ENCODE measurements around the gene FOXF1. TPM values are rescaled to one million over a fixed set of nuclear protein-coding genes. Genes with fewer than 3 reads are reported as not detected.
A peak's percentile ranks its signal among the peaks of the same experiment; 100 is the strongest.

The FOXF1 gene
- total and polyA plus RNA-seq, 4 donors = 0.56 to 1.2 (median 0.89) TPM

DNA sequence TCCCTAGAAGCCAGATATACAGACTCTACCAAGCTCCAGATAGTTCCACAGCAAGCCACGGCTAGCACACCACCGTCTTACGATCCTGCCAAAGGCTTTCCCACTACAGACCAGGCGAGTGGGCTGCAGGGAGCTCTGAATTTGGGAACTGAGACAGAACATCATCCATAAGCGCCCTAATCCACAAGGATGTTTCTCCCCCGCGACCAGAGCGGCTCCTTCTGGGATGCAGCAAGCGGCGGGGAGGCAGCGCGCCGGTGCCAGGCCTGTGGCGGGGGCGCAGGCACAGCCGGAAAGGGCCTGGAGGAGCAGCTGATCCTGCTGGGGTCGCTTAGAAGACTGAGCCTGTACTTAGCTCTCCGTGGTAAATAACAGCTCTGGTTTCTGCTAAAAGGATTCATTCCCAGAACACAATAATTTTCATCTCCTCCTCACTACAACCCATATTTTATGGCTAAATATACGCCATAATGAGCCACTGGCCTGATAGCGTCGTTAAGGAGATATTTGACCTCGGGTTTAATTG is 16.2 kb upstream of the FOXF1 start:
- no peak overlapping the region for H3K9ac ChIP-seq (ENCODE audit: low read depth in 1 of 2, low read length in 2 of 2)
- H3K4me1 ChIP-seq (ENCODE audit: control insufficient read depth in 4 of 4, insufficient read depth in 4 of 4, low read length in 3 of 4) = peaks cover 0 to 10% (median 2%) of the 10 kb centered on the region in 4 donors
- no peak overlapping the region for H3K4me3 ChIP-seq (ENCODE audit: low read depth in 1 of 3, low read length in 3 of 3)
- H3K27me3 ChIP-seq (ENCODE audit: control insufficient read depth in 4 of 4, insufficient read depth in 4 of 4, low read length in 3 of 4) = peaks cover 8 to 28% (median 15%) of the 10 kb centered on the region in 4 donors
- no peak for DNase-seq (ENCODE audit: low spot score)
- H3K27ac ChIP-seq (ENCODE audit: low read depth in 1 of 2, low read length in 2 of 2) = peak overlapping the region in 1 of 2 donors; percentile 17
- H3K36me3 ChIP-seq (ENCODE audit: control insufficient read depth in 4 of 4, insufficient read depth in 3 of 4, low read depth in 1 of 4, low read length in 3 of 4) = no peaks in the 10 kb centered on the region
- H3K9me3 ChIP-seq (ENCODE audit: control insufficient read depth in 4 of 4, low read length in 3 of 4) = peaks cover 0 to 4% (median 0%) of the 10 kb centered on the region in 4 donors
- WGBS = 8% methylated on average over 22 of the region's 22 CpGs
- TF ChIP-seq RXRA (IDR thresholded peaks at IDR 0.05) = peak in 1 of 2 donors; percentile 6
- TF ChIP-seq TAF1 (conservative IDR thresholded peaks at IDR 0.05) = no peak

DNA sequence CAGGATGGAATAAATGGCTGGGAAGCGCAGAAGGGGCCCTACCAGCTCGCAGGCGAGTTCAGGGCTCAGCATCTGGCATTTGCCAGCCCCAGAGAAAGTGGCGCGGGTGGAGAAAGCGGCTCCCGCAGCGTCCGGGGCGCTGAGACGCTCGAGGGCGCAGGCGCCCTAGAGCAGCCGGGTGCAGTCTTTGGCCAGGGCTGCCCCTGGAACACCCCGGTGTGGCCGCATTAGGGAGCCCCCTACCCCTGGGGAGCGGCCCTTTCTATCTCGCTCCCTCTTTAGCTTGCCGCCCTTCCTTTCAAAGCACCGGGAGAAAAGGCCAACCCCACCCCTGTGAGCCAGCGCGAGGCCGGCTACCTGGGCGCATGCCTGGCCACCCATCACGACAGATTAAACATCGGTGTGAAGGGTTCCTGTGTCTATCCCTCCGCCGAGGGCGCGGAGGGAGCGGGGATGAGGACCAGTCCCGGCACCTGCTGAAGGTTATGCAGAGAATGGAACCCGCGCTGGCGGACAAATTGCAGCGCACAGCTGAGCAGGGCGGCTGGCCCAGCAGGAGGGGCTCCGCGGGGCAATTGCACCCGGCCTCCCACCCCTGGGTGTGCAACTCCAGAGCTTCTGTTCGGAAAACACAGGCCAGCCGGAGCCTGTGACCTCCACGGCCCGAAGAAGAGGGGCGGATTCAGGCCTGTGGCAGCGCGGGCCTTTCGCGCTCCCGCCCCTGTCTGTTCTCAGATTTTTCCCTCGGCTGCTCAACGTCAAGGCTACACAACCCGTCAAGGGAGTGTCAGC is 15.6 kb upstream of the FOXF1 start:
- Histone ChIP-seq H3K4me1 (ENCODE audit: control insufficient read depth in 4 of 4, insufficient read depth in 4 of 4, low read length in 3 of 4) (peaks cover 0 to 10% (median 2%) of the 10 kb centered on the region in 4 donors), H3K36me3 (ENCODE audit: control insufficient read depth in 4 of 4, insufficient read depth in 3 of 4, low read depth in 1 of 4, low read length in 3 of 4) (no peaks in the 10 kb centered on the region), H3K27ac (ENCODE audit: low read depth in 1 of 2, low read length in 2 of 2) (no peak overlapping the region), H3K4me3 (ENCODE audit: low read depth in 1 of 3, low read length in 3 of 3) (no peak overlapping the region), H3K9ac (ENCODE audit: low read depth in 1 of 2, low read length in 2 of 2) (no peak overlapping the region), H3K27me3 (ENCODE audit: control insufficient read depth in 4 of 4, insufficient read depth in 4 of 4, low read length in 3 of 4) (peaks cover 9 to 28% (median 17%) of the 10 kb centered on the region in 4 donors), H3K9me3 (ENCODE audit: control insufficient read depth in 4 of 4, low read length in 3 of 4) (no peaks in the 10 kb centered on the region)
- WGBS = 11% methylated on average over 54 of the region's 54 CpGs
- TF ChIP-seq NR2F2 (IDR thresholded peaks at IDR 0.05) (no peak), HNF4G (IDR thresholded peaks at IDR 0.05) (no peak), JUND (IDR thresholded peaks at IDR 0.05) (no peak), GABPA (IDR thresholded peaks at IDR 0.05 in 1 of 2, conservative IDR thresholded peaks at IDR 0.05 in 1 of 2) (no peak), TAF1 (conservative IDR thresholded peaks at IDR 0.05) (no peak)
- TF ChIP-seq, protein P1, sequence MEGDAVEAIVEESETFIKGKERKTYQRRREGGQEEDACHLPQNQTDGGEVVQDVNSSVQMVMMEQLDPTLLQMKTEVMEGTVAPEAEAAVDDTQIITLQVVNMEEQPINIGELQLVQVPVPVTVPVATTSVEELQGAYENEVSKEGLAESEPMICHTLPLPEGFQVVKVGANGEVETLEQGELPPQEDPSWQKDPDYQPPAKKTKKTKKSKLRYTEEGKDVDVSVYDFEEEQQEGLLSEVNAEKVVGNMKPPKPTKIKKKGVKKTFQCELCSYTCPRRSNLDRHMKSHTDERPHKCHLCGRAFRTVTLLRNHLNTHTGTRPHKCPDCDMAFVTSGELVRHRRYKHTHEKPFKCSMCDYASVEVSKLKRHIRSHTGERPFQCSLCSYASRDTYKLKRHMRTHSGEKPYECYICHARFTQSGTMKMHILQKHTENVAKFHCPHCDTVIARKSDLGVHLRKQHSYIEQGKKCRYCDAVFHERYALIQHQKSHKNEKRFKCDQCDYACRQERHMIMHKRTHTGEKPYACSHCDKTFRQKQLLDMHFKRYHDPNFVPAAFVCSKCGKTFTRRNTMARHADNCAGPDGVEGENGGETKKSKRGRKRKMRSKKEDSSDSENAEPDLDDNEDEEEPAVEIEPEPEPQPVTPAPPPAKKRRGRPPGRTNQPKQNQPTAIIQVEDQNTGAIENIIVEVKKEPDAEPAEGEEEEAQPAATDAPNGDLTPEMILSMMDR (IDR thresholded peaks at IDR 0.05; ENCODE audit: low read depth, low read length, missing input control) = no peak
- no peak for DNase-seq (ENCODE audit: low spot score)

DNA sequence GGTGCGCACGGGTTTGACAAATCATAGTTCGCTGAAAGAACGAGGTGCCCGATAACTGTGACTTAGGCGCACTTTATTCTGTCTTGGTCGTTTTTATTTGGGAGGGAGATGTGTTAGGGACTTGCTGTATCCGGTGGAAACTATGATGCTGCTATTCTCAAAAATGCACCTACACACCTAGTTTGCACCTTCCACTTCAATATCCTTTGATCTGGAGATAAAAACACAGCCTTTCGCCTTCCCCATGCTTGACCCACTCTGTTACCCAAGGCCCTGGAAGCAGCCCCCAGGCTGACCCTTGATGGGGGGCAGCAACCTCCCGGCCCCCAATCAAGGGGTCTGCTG is 15.0 kb upstream of the FOXF1 start:
- DNase-seq (ENCODE audit: low spot score) = no peak
- WGBS = 11% methylated on average over 10 of the region's 10 CpGs
- no peak overlapping the region for H3K27ac ChIP-seq (ENCODE audit: low read depth in 1 of 2, low read length in 2 of 2)
- no peak overlapping the region for H3K9ac ChIP-seq (ENCODE audit: low read depth in 1 of 2, low read length in 2 of 2)
- no peaks in the 10 kb centered on the region for H3K36me3 ChIP-seq (ENCODE audit: control insufficient read depth in 4 of 4, insufficient read depth in 3 of 4, low read depth in 1 of 4, low read length in 3 of 4)
- H3K4me1 ChIP-seq (ENCODE audit: control insufficient read depth in 4 of 4, insufficient read depth in 4 of 4, low read length in 3 of 4) = peaks cover 0 to 10% (median 2%) of the 10 kb centered on the region in 4 donors
- no peak overlapping the region for H3K4me3 ChIP-seq (ENCODE audit: low read depth in 1 of 3, low read length in 3 of 3)
- H3K27me3 ChIP-seq (ENCODE audit: control insufficient read depth in 4 of 4, insufficient read depth in 4 of 4, low read length in 3 of 4) = peaks cover 9 to 28% (median 21%) of the 10 kb centered on the region in 4 donors
- no peaks in the 10 kb centered on the region for H3K9me3 ChIP-seq (ENCODE audit: control insufficient read depth in 4 of 4, low read length in 3 of 4)
- TF ChIP-seq FOXA2 (IDR thresholded peaks at IDR 0.05) = no peak
- TF ChIP-seq NR2F2 (IDR thresholded peaks at IDR 0.05) = no peak
- TF ChIP-seq, protein P2, sequence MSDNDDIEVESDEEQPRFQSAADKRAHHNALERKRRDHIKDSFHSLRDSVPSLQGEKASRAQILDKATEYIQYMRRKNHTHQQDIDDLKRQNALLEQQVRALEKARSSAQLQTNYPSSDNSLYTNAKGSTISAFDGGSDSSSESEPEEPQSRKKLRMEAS (IDR thresholded peaks at IDR 0.05) = no peak
- no peak for TF ChIP-seq HNF4A (conservative IDR thresholded peaks at IDR 0.05)
- no peak for TF ChIP-seq RXRA (IDR thresholded peaks at IDR 0.05)
- TF ChIP-seq, protein P3, sequence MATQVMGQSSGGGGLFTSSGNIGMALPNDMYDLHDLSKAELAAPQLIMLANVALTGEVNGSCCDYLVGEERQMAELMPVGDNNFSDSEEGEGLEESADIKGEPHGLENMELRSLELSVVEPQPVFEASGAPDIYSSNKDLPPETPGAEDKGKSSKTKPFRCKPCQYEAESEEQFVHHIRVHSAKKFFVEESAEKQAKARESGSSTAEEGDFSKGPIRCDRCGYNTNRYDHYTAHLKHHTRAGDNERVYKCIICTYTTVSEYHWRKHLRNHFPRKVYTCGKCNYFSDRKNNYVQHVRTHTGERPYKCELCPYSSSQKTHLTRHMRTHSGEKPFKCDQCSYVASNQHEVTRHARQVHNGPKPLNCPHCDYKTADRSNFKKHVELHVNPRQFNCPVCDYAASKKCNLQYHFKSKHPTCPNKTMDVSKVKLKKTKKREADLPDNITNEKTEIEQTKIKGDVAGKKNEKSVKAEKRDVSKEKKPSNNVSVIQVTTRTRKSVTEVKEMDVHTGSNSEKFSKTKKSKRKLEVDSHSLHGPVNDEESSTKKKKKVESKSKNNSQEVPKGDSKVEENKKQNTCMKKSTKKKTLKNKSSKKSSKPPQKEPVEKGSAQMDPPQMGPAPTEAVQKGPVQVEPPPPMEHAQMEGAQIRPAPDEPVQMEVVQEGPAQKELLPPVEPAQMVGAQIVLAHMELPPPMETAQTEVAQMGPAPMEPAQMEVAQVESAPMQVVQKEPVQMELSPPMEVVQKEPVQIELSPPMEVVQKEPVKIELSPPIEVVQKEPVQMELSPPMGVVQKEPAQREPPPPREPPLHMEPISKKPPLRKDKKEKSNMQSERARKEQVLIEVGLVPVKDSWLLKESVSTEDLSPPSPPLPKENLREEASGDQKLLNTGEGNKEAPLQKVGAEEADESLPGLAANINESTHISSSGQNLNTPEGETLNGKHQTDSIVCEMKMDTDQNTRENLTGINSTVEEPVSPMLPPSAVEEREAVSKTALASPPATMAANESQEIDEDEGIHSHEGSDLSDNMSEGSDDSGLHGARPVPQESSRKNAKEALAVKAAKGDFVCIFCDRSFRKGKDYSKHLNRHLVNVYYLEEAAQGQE (IDR thresholded peaks at IDR 0.05) = no peak
- no peak for TF ChIP-seq RAD21 (IDR thresholded peaks at IDR 0.05)
- no peak for TF ChIP-seq EGR1 (IDR thresholded peaks at IDR 0.05; ENCODE audit: low read depth in 2 of 2)
- no peak for TF ChIP-seq FOXA1 (IDR thresholded peaks at IDR 0.05)
- TF ChIP-seq, protein P1 (IDR thresholded peaks at IDR 0.05; ENCODE audit: low read depth, low read length, missing input control) = no peak
- no peak for TF ChIP-seq SP1 (IDR thresholded peaks at IDR 0.05)
- no peak for TF ChIP-seq YY1 (IDR thresholded peaks at IDR 0.05)
- TF ChIP-seq, protein P4, sequence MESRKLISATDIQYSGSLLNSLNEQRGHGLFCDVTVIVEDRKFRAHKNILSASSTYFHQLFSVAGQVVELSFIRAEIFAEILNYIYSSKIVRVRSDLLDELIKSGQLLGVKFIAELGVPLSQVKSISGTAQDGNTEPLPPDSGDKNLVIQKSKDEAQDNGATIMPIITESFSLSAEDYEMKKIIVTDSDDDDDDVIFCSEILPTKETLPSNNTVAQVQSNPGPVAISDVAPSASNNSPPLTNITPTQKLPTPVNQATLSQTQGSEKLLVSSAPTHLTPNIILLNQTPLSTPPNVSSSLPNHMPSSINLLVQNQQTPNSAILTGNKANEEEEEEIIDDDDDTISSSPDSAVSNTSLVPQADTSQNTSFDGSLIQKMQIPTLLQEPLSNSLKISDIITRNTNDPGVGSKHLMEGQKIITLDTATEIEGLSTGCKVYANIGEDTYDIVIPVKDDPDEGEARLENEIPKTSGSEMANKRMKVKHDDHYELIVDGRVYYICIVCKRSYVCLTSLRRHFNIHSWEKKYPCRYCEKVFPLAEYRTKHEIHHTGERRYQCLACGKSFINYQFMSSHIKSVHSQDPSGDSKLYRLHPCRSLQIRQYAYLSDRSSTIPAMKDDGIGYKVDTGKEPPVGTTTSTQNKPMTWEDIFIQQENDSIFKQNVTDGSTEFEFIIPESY (IDR thresholded peaks at IDR 0.05) = no peak

All from liver (tissue), 9 donors.